K562 (cell line): ENCODE measurements around the gene TRAPPC12. TPM values are rescaled to one million over a fixed set of nuclear protein-coding genes. Genes with fewer than 3 reads are reported as not detected.
A peak's percentile ranks its signal among the peaks of the same experiment; 100 is the strongest.

ENCODE experiments used
- CREB3L1 ChIP-seq: fragments of 450-650 bp; IDR thresholded peaks from 2 replicates; pipeline ENCODE4 v1.6.1; 2014; ENCODE audit warnings: low read depth, mild to moderate bottlenecking, moderate library complexity, borderline replicate concordance
- DACH1 ChIP-seq: fragments of 450-650 bp; IDR thresholded peaks from 2 replicates; pipeline ENCODE4 v1.6.1; 2018; ENCODE audit not compliant: partially characterized antibody
- ETV5 ChIP-seq: sonication (generic); formaldehyde crosslinking; IDR thresholded peaks from 2 replicates; pipeline ENCODE4 v1.4.0; 2020; ENCODE audit warnings: low read depth, mild to moderate bottlenecking, missing genetic modification reagents
- FOXA1 ChIP-seq: fragments of 450-650 bp; IDR thresholded peaks from 2 replicates; pipeline ENCODE4 v1.6.1; 2016; ENCODE audit warnings: mild to moderate bottlenecking, borderline replicate concordance
- GABPB2 ChIP-seq: fragments of 250-450 bp; sonication (Bioruptor Pico); conservative IDR thresholded peaks from 2 replicates; pipeline ENCODE4 v1.5.1; 2021; ENCODE audit warnings: mild to moderate bottlenecking
- HNRNPH1 ChIP-seq: fragments of 200-400 bp; formaldehyde crosslinking; optimal IDR thresholded peaks from 2 replicates; pipeline ENCODE3; 2017; ENCODE audit warnings: low read depth, mild to moderate bottlenecking, low read length, moderate library complexity
- NFIC ChIP-seq: fragments of 450-650 bp; IDR thresholded peaks from 2 replicates; pipeline ENCODE4 v1.6.1; 2017; ENCODE audit warnings: mild to moderate bottlenecking, inconsistent platforms
- NR1H2 ChIP-seq: sonication (generic); formaldehyde crosslinking; IDR thresholded peaks from 2 replicates; pipeline ENCODE4 v1.4.0; 2020; ENCODE audit warnings: mild to moderate bottlenecking, missing genetic modification reagents
- PCBP1 ChIP-seq: fragments of 200-400 bp; formaldehyde crosslinking; IDR thresholded peaks from 2 replicates; pipeline ENCODE4 v1.6.1; 2018; ENCODE audit warnings: mild to moderate bottlenecking, low read depth, low read length; ENCODE audit not compliant: poor library complexity, severe bottlenecking
- POLR2B ChIP-seq: fragments of 450-650 bp; IDR thresholded peaks from 2 replicates; pipeline ENCODE4 v1.6.1; 2018; ENCODE audit warnings: low read depth; ENCODE audit not compliant: partially characterized antibody
- SIN3A ChIP-seq, 2 experiments: fragments of 150-350 bp in 1 of 2; IDR thresholded peaks; 2 replicates each; pipeline ENCODE4 v1.6.1; 2011 to 2016; ENCODE audit warnings: borderline replicate concordance in 2 of 2, low read depth in 2 of 2, low read length in 2 of 2, mild to moderate bottlenecking in 2 of 2, moderate library complexity in 2 of 2; ENCODE audit not compliant: control insufficient read depth in 1 of 2
- TEAD4 ChIP-seq, 2 experiments: sonication (generic) in 1 of 2; formaldehyde crosslinking in 1 of 2; IDR thresholded peaks; 2 replicates each; pipeline versions ENCODE4 v1.6.1 to v1.8.0; 2012 to 2022; ENCODE audit warnings: borderline replicate concordance in 1 of 2, inconsistent platforms in 1 of 2, low read length in 1 of 2, mild to moderate bottlenecking in 1 of 2, missing genetic modification reagents in 1 of 2
- TFAM ChIP-seq: fragments of 250-450 bp; sonication (Bioruptor Pico); conservative IDR thresholded peaks from 2 replicates; pipeline ENCODE4 v1.5.0; 2021; ENCODE audit warnings: mild to moderate bottlenecking, moderate library complexity
- TFAP4 ChIP-seq: sonication (generic); formaldehyde crosslinking; IDR thresholded peaks from 2 replicates; pipeline ENCODE4 v1.8.0; 2022; ENCODE audit warnings: missing genetic modification reagents, mild to moderate bottlenecking, moderate library complexity, borderline replicate concordance
- ZEB2 ChIP-seq: fragments of 450-650 bp; IDR thresholded peaks from 2 replicates; pipeline ENCODE4 v1.6.1; 2016
- ZFP1 ChIP-seq: fragments of 450-650 bp; formaldehyde crosslinking; IDR thresholded peaks from 2 replicates; pipeline ENCODE4 v1.4.0; 2020; ENCODE audit warnings: mild to moderate bottlenecking, mixed read lengths
- ZNF655 ChIP-seq: fragments of 250-450 bp; sonication (Bioruptor Pico); IDR thresholded peaks from 2 replicates; pipeline ENCODE4 v1.5.0; 2021
- polyA plus RNA-seq, 8 experiments: library from polyadenylated mRNA; depleted of rRNA in 4 of 8; stranded (reverse) in 5 of 8; unstranded in 3 of 8; fragments of >200 nt; fragmentation: Nextera tagmentation in 2 of 8; fragmentation: Illumina TruSeq in 1 of 8; extraction: Ambion mirVana in 2 of 8; extraction: Trizol in 1 of 8; gene quantifications; 2 replicates each; pipeline versions ENCODE4 v1.2.1 to v1.2.3, GENCODE V29; 2011 to 2014; ENCODE audit warnings: inconsistent platforms in 1 of 8, missing spikeins in 1 of 8
- total RNA-seq, 7 experiments: library from RNA; depleted of rRNA in 6 of 7; stranded (reverse); fragments of >200 nt in 6 of 7; fragmentation: Illumina TruSeq in 2 of 7; extraction: Trizol in 2 of 7; gene quantifications; 2 replicates each; pipeline versions ENCODE4 v1.2.1 to v1.2.3, GENCODE V29; 2011 to 2021; ENCODE audit warnings: low replicate concordance in 1 of 7

TRAPPC12 gene
- total and polyA plus RNA-seq, 9 of the 15 experiments (the other 6 are each of a cell fraction or from before 2014, with no cell fraction given), result 8.0 to 75.2 (median 39.1) TPM

- TF ChIP-seq TFAP4 (CRISPR knock-in tag), result peak; percentile 7; the same call in 1 of the 2 replicates
- peak in 1 of 2 experiments; percentile 36; a peak in 1 of 4 replicates for TF ChIP-seq SIN3A (IDR thresholded peaks at IDR 0.05; ENCODE audit: borderline replicate concordance in 2 of 2, control insufficient read depth in 1 of 2, low read depth in 2 of 2, low read length in 2 of 2)
- no peak for TF ChIP-seq ZFP1 (CRISPR knock-in tag)
- no peak for TF ChIP-seq ETV5 (CRISPR knock-in tag)
- TF ChIP-seq POLR2B, result peak; percentile 100
- no peak for TF ChIP-seq NR1H2
- no peak for TF ChIP-seq HNRNPH1
- TF ChIP-seq CREB3L1, result peak; percentile 78; the same call in 1 of the 2 replicates
- TF ChIP-seq TEAD4 (IDR thresholded peaks at IDR 0.05; ENCODE audit: low read length), result no peak
- no peak for TF ChIP-seq TEAD4 (CRISPR knock-in tag; IDR thresholded peaks at IDR 0.05; ENCODE audit: borderline replicate concordance)
- TF ChIP-seq GABPB2 (CRISPR knock-in tag), result no peak
- TF ChIP-seq PCBP1, result no peak
- TF ChIP-seq NFIC, result peak; percentile 43
- TF ChIP-seq TFAM, result no peak
- TF ChIP-seq ZNF655, result no peak
- TF ChIP-seq ZEB2, result no peak
- no peak for TF ChIP-seq FOXA1
- TF ChIP-seq DACH1, result no peak
- TF ChIP-seq, all 486 proteins: peak for 53
Measured at GRCh38 chr2:3518496-3519254, 139.2 kb downstream of the TRAPPC12 start (continued).
